ENCODE results near the gene IPCEF1.

Gene IPCEF1

DNA sequence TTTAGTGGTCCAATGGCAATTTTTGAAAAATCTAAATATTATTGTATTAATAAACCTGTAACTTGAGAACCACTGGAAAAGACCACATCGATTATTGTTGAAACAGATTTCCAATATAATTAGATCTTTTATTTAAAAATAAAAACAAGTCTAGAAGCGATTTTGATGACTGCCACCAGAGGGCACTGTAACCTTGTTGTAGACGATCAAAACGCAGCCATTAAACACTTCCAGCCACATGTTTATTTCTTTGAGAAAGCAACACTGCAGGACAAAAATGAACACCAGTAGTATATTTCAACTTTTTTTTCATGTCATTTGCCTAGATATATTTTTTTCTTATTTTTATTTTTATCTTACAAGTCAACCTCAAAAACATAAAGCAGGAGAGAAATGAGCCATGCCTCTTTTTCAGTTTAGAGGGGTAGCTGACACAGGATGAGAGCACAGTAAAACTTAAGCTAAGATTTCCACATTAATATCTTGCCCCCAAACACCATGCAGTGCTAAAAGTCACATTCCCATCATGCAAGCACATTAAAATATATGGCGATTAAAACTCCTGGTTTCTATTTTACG is 202.1 kb downstream of the IPCEF1 start:
- DNase-seq: peak; percentile 48

DNA sequence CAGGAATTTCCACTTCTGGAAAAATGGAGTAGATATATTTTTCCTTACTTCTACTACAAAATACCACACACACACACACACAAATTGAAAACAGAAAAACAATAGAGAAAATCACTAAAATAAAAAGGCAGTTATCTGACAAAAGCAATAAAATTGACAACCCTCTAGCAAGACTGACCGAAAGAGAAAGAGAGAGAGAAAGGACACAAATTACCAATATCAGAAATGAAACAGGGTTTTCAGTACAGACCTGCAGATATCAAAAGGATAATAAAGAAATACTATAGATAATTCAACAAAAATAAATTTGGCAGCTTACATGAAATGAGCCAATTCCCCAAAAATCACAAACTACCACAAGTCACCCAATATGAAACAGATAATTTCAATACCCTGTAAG is 212.8 kb downstream of the IPCEF1 start:
- DNase-seq: no peak

DNA sequence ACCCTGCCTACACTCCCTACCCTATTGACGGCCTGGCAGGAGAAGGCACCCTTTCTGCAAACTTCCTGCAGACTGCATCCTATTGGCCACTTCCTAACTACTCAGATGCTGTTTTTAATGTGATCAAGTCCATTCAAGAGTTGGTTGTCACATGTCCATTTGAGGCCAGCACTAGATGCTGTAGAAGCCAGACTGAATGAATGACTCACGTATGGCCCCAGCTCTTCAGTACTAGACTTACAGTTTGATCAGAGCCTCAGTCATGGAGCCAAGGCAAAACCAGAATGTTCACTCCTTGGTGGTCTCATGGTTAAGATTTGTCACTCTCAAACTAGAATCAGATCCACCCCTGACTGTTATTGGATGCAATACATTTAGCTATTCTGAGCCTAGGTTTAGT is 215.9 kb downstream of the IPCEF1 start:
- no peak for DNase-seq

DNA sequence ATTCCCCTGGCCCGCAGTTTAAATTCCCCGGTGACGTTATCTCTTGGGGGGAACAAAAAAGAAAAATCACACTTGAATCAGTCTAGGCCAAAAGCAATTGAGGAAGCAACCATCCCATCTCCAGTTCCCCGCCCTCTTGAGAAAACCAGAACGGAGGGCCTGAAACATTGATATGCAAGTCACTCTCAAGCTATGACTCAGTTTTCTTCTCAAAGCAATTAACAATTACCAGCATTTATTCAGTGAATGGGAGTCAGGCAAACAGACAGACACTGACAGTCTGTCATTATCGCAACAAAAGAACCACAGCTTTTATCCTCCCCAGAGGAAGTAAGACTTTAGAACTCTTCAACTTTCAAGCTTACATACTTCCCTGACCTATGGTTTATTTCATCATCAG is 216.7 kb downstream of the IPCEF1 start:
- no peak for DNase-seq

DNA sequence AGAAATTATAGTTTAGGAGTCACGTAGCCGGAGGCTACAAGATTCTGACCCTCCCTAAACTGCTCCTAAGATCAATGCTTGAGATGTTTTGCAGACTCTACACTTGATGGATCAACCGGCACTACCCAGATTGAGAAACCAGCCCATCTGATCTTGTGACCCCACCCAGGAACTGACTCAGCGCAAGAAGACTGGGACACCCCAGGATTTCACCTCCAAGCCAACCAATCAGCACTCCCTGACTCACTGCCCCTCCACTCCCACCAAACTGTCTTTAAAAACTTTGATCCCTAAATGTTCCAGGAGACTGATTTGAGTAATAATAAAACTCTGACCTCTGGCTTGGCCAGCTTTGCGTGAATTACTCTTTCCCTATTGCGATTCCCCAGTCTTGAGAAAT is 217.8 kb downstream of the IPCEF1 start:
- DNase-seq: no peak

DNA sequence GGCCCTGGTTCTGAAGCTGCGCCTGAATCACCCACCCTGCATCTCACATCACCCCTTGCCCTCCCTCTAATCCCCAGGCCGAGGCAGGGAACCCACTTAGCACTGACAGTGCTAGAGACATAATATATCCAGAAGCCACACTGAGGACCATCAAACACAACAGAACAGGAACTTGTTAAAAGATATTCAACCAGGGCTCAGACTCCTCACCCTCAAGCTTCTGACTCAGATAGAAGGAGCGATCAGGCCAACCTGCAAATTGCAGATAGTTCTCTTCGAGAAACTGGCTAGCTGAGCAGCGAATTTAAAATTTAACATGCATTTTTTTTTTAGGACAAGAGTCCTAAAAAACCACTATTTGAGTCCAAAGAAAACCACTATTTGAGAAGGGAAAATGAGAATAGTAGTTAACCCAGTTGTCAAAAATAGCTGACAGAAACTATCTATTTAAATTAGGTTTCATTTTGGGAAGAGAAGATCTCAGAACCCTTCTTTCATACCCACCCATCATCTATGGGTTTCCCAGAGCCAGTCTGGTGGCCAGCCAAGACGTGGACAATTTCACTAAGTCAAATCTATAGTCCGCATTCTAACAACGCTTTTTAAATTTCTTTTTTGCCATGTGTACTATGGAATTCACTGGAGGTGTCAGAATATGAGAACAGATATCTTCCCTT is 222.0 kb downstream of the IPCEF1 start:
- no peak for DNase-seq

DNA sequence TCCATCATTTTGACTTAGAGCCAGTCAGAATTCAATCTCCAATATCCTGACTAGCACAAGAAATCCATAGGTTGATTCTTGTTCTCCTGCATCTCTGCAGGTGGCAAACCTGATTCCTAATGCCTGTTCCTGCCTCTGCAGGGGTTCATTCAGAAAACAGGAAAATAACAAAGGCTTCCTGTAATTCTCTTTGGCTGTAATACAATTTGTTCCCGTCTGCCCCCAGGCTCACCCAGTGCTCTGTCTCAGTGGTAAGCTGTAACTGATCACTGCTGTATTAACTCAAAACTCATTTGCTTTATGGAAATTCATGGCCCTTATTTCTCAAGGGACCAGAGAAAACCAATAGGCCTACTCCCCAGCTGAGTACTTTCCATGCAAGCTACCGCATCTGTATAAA is 228.9 kb downstream of the IPCEF1 start:
- no peak for DNase-seq

DNA sequence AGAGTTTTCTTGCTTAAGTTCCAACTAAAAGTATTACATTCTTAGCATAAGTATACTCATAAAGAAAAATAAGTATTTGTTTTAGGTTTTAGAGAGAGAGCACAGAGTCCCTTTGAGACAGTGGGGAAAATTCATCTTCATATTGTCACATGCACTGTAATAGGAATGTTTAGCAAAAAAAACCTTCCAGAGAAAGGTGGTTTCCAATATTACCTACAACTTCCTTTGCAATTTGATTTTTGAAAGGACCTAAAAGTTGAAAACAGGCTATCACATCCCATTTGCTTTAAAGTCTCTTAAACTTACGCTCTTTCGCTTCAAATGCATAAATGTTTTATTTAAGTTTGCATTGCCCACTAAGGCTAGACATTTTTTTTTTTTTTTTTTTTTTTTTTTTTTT is 231.2 kb downstream of the IPCEF1 start:
- DNase-seq: no peak

DNA sequence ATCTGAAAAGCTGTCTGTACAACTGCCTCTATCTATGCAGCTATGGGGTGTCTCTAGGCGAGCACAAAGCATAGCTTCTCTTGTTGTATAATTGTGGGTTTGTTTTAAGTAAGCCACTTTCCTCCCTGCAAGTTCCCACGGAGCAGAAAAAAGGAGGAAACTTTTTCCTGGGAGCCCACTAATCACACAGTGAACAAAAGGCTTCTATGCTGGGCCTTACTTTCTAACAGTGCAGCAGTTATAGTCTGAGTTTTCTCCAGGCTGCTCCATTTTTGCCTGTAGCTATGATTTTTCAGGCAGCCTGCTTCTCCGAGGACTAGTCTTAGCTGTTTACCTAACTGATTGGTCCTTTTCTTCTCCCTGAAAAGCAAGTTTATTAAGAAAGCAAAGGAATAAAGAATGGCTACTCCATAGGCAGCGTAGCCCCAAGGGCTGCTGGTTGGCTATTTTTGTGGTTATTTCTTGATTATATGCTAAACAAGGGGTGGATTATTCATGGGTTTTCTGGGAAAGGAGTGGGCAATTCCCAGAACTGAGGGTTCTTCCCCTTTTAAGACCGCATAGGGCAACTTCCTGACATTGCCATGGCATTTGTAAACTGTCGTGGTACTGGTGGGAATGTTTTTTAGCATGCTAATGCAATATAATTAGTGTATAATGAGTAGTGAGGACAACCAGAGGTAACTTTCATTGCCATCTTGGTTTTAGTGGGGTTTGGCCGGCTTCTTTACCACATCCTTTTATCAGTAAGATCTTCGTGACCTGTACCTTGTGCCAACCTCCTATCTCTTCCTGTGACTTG is 233.2 kb downstream of the IPCEF1 start:
- no peak for DNase-seq

DNA sequence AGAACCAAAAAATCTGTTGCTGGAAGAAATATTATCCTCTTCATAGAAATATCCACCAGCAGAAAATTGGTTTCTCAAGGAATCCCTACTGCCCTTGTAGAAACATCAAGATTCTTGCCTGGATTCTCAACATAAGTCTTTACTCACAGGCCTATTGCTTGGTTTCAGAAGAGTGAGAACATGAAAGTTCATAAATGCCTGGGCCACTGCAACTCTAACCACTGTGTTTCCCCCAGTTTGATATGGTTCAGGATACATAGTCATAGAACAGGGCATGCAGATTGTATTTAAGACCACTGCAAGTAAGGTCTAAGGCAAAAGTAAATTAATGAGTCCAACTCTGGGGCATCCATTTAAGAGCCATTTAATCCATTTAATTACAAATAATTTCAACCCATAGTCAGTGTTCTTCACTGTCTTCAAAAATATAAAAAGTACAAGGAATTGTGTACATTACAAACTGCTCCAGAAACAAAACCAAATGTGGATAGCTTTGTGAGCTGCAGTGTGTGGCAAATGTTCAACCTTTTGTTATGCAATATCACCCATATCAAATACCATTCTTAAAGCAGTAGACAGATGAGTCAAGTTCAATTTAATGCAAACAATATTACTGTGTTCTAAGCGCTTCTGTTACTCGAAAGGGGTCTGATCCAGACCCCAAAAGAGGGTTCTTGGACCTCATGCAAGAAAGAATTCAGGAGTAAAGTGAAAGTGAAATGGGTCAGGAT is 234.2 kb downstream of the IPCEF1 start:
- DNase-seq: no peak

DNA sequence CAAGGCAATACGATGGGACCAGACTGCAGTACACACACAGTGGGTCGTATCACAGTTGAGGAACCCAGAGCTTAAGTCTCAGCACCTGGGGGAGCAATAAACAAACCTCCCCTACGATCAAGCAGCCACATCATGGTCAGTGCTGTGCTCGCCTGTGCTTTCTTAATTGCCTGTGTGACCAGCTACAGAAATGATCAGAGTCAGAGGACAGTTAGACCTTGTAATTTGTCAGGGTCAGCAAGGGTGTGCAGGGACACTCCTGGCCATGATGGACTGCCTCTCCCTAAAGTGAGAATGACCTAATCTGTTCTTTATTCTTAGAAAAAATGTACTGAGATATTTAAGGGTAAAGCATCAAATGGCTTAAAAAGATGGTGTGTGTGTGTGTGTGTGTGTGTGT is 239.1 kb downstream of the IPCEF1 start:
- DNase-seq: no peak

DNA sequence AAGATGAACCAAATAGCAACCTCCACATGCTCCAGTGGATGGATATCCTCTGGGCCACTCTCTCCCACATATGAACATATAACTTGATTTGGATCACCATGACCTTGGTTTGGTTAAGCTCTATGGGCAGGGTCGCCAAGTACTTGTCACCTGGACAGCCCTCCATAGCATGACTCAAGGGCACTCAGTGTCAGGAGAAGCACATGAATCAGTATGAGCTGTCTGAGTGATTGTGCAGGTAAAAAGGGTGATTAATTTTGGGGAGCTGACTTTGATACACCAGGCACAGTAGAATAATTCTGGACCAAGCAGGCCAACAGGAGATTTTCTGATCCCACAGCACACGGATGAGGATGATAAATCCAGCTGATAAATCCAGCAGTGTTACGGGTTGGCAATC is 243.2 kb downstream of the IPCEF1 start:
- DNase-seq: no peak

DNA sequence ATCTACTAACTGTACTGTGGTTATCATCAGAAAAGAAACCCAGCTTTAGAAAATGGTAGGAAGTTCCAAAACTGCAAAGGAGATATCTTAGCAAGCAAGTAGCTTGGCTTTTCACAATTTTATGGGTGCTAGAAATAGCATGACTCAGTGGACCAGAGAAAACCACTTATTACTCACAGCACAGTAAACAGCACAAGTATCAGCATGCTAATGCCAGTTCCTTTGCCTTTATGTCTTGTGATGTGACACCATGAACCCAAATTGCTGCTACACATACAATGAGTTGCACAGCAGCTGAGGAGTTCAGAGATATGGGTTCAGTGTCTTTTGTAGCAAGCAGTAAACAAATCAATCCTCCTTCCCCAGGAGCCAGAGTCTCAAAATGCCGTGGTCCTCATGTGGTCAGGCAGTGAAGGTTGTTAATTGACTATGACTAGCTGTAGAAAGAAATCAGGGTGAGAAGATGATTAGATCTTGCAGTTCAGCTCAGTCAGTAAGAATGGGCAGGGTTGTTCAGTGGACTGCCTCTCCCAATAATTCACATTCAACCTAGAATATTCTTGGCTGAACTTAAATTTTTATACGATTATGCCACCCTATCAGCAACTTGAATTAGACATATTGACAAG is 244.3 kb downstream of the IPCEF1 start:
- DNase-seq: no peak

DNA sequence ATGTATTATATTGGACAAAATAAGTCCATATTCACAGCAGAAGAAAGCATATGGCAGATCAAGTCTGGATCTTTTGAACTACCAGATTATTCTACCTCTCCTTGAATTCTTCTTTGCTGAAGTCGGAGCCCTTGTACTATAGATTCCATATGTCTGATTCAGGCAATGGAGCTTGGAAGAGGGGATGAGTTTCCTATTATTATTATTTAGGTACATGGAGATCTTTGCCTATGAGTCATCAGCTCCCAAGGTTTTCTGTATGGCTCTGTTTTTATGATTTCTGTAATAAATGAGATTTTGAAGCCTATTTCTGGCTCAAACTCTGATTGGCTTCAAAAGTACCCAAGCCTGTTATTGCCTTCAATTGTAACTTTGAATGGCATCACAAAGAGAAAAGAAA is 245.6 kb downstream of the IPCEF1 start:
- DNase-seq: no peak

DNA sequence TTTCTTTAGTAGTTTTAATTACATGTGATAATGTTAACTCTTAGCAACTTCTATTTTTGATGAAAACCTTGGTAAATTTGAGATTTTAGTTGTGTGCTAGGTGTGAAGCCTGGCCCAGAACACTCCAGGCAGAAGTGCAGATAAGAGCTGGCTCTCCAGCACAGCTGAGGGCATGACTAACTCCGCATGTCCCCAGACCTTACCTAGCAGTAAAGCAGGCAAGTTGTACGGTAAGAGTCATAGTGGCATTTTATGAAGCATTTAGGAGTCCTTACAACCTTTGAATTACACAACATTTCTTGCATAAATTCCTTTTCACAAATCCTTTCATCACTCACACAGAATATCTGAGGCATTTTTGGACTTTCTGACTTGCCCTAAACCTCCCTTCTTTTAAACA is 250.4 kb downstream of the IPCEF1 start:
- DNase-seq: no peak

Measured in activated CD4-positive, alpha-beta T cell treated with anti-CD3 and anti-CD28 coated beads for 1 hour (primary cell).